Glomerular visceral epithelial cell (primary cell): ENCODE data around the gene GAR1.
"Not testable (repeated sequence)": the region's sequence is repeated elsewhere in the genome, so short reads cannot be mapped to it uniquely, and the experiment has no call there.

ENCODE experiments used
- DNase-seq: peaks from one replicate; pipeline ENCODE4 v3.0.0-alpha.2; 2016; ENCODE audit errors: extremely low spot score

GAR1 gene

GRCh38 chr4:109815151-109816081 lies at the start of gene GAR1:
Gene GAR1 (plus strand): TSS chr4:109815762. CDS start chr4:109816165, 403 bp downstream.
- peak; percentile 90 for DNase-seq

GRCh38 chr4:109782092-109782491 lies 33.5 kb upstream of the GAR1 start:
- not testable (repeated sequence) for DNase-seq

GRCh38 chr4:109786846-109787245 lies 28.7 kb upstream of the GAR1 start:
- DNase-seq = no peak

- no peak for DNase-seq
These were observed 27.8 kb upstream of the GAR1 start for GRCh38 chr4:109787807-109788206.

- no peak for DNase-seq
These were observed 20.5 kb upstream of the GAR1 start for GRCh38 chr4:109795059-109795458.

GRCh38 chr4:109798866-109799265 lies 16.7 kb upstream of the GAR1 start:
- DNase-seq = no peak

- peak; percentile 8 for DNase-seq
These were observed 14.3 kb upstream of the GAR1 start for GRCh38 chr4:109801099-109801789.

GRCh38 chr4:109801895-109802319 lies 13.7 kb upstream of the GAR1 start, which contains the start of gene CFI:
Gene CFI (minus strand): TSS chr4:109801999. CDS start chr4:109801971, 28 bp downstream.
- peak; percentile 70 for DNase-seq

GRCh38 chr4:109803924-109804571 lies 11.5 kb upstream of the GAR1 start:
- DNase-seq = peak; percentile 65

- DNase-seq = no peak
These were observed 5.9 kb upstream of the GAR1 start for GRCh38 chr4:109809655-109810054.

- no peak for DNase-seq
These were observed 4.8 kb upstream of the GAR1 start for GRCh38 chr4:109810552-109811387.

GRCh38 chr4:109811707-109812106 lies 3.9 kb upstream of the GAR1 start:
- no peak for DNase-seq

GRCh38 chr4:109816082-109816442 lies 500 bp downstream of the GAR1 start:
- DNase-seq = peak; percentile 5

- DNase-seq = no peak
These were observed 1.3 kb downstream of the GAR1 start for GRCh38 chr4:109816894-109817293.

- DNase-seq = no peak
These were observed 2.7 kb downstream of the GAR1 start for GRCh38 chr4:109818268-109818667.

GRCh38 chr4:109820563-109820962 lies 5.0 kb downstream of the GAR1 start:
- DNase-seq = no peak

- DNase-seq = no peak
These were observed 5.6 kb downstream of the GAR1 start for GRCh38 chr4:109821185-109821584.

GRCh38 chr4:109826719-109827118 lies 11.2 kb downstream of the GAR1 start:
- DNase-seq = peak; percentile 17

- no peak for DNase-seq
These were observed 12.1 kb downstream of the GAR1 start, which contains the start of gene RRH for GRCh38 chr4:109827672-109828071. Gene RRH (plus strand): TSS chr4:109827972. CDS start chr4:109828028, 56 bp downstream.

- DNase-seq = no peak
These were observed 18.2 kb downstream of the GAR1 start for GRCh38 chr4:109833756-109834155.

GRCh38 chr4:109836985-109837384 lies 21.4 kb downstream of the GAR1 start:
- no peak for DNase-seq
